Retinal pigment epithelial cell (primary cell): ENCODE measurements around the gene TSPAN31.
A peak's percentile ranks its signal among the peaks of the same experiment; 100 is the strongest.

Experiments
- DNase-seq: peaks from one replicate; pipeline ENCODE4 v3.0.0-alpha.2; 2010; ENCODE audit warnings: low read depth
- H3K4me3 ChIP-seq: 2 replicates; pipeline ENCODE4 v1.5.1; 2011; ENCODE audit warnings: mild to moderate bottlenecking, low read length, control low read depth, moderate library complexity
- TF ChIP-seq, protein P1 (sequence below): conservative IDR thresholded peaks from 2 replicates; pipeline ENCODE4 v1.5.1; 2011; ENCODE audit warnings: low read depth, low read length, control low read depth, inconsistent platforms

TSPAN31 gene, protein sequence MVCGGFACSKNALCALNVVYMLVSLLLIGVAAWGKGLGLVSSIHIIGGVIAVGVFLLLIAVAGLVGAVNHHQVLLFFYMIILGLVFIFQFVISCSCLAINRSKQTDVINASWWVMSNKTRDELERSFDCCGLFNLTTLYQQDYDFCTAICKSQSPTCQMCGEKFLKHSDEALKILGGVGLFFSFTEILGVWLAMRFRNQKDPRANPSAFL

DNA sequence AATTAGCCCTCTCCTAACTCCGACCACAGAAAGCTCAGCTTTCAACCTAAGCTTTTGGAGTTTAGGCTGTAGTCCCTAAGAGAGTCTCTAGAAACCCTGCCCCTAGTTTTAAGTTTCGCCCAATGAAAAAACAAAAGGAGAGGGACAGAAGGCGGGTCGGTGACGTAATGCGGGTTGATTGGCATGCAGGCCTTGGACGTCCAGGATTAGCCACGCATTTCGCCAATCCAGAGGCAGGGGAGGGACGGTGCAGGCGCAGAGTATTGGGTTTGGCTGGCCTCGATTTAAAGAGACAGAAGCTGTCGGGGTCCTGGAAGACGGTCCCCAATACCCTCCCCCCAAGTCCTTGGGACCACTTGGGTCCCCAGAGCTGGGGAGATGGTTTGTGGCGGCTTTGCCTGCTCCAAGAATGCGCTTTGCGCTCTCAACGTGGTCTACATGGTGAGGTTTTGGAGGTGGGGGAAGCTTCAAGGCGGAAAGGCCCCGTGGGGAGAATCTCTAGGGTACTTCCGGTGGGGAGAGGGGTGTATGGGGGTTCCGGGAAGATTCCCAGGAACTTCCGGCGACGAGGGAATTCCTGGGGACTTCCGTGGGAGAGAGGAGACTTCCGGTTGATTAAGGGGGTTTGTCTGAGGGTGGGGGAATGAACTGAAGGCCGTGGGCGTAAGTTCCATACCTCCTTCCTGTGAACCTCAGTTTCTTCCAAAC is at the start of gene TSPAN31:
TSS of gene TSPAN31 (plus strand) at position 263 of the 708 bp plus-strand sequence. CDS start at position 379, 116 bp downstream.
- H3K4me3 ChIP-seq, result peak within 1 kb of the TSS; percentile 91
- peak; percentile 94 for DNase-seq
- TF ChIP-seq, protein P1, sequence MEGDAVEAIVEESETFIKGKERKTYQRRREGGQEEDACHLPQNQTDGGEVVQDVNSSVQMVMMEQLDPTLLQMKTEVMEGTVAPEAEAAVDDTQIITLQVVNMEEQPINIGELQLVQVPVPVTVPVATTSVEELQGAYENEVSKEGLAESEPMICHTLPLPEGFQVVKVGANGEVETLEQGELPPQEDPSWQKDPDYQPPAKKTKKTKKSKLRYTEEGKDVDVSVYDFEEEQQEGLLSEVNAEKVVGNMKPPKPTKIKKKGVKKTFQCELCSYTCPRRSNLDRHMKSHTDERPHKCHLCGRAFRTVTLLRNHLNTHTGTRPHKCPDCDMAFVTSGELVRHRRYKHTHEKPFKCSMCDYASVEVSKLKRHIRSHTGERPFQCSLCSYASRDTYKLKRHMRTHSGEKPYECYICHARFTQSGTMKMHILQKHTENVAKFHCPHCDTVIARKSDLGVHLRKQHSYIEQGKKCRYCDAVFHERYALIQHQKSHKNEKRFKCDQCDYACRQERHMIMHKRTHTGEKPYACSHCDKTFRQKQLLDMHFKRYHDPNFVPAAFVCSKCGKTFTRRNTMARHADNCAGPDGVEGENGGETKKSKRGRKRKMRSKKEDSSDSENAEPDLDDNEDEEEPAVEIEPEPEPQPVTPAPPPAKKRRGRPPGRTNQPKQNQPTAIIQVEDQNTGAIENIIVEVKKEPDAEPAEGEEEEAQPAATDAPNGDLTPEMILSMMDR, result no peak

DNA sequence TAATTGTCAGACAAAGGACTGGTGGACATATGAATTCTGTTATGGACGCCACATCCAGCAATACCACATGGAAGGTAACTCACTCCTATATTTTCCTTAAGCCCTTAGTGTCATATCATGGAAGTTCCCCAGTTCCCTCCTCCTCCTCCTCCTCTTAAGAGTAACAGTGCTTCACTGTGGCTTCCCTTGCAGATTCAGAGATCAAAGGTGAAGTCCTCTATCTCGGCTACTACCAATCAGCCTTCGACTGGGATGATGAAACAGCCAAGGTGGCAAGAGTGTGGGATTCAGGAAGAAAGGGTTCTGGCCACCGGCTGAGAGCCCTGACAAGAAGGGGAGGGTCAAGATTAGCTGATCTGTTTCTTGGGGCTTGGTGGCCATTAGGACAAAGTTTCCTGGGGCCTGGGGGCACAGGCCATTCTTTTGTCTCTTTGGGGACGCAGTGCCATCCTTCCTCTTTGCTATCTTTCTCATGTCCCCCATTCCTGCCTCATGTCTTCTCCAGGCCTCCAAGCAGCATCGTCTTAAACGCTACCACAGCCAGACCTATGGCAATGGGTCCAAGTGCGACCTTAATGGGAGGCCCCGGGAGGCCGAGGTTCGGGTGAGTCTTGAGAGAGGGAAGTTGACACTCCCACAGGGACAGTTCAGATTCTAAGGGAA is 48.9 kb upstream of the TSPAN31 start:
- TF ChIP-seq, protein P1, result no peak
- no peak overlapping the region for H3K4me3 ChIP-seq
- DNase-seq, result no peak

DNA sequence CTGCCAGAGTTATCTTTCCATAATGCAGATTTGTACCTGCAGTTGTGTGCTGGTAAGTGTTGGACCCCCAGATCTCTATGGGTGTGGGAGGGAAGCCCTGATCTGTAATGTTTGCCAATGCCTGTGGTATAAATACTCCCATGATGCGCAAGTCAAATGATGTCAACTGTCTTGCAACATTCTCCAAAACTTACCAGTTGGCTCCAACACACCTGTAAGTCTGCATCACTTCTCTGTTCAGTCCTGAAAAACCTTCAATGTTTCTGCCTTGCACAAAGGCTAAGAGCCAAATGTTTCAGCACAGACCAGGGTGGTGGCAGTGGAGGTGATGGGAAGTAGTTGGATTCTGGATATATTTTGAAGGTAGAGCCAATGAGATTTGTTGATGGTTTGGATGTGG is 47.8 kb upstream of the TSPAN31 start:
- no peak for DNase-seq
- TF ChIP-seq, protein P1, result no peak
- H3K4me3 ChIP-seq, result no peak overlapping the region

DNA sequence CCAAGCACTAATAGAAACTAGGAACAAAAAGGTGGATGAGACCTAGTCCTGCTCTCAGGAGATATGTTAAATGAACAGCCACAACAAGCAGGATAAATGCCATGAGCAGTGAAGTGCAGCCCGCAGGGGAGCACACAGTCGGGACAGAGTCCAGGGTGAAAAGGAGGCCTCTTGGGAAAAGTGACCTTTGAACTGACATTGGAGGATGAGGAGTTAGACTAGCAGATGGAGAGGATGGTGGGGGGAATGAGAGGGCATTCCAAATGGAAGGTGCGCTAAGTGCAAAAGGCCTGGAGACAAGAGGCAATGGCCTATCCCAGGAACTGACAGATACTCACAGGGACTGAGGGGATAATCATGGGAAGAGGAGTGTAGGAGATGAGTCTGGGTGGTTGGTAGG is 46.4 kb upstream of the TSPAN31 start:
- no peak for DNase-seq
- no peak overlapping the region for H3K4me3 ChIP-seq
- TF ChIP-seq, protein P1, result no peak

DNA sequence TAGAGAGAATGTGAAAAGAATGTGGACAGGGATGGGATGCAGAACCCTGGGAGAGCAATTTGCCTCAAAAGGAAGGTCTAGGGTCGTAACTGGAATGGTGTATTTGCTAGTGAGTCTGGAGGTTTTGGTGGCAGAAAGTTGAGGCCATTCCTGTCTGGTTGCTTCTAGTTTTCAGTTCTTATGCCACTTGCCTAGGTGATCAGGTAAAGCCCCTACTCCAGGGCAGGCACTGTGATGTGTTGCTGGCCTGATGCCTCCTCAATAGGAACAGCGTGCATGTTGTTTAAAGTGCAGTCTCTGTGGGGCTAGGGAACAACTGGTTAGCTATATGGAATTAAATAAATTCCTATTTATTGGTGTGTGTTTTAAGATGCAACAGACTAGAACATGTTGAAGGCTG is 44.5 kb upstream of the TSPAN31 start:
- TF ChIP-seq, protein P1, result no peak
- DNase-seq, result no peak
- no peak overlapping the region for H3K4me3 ChIP-seq

DNA sequence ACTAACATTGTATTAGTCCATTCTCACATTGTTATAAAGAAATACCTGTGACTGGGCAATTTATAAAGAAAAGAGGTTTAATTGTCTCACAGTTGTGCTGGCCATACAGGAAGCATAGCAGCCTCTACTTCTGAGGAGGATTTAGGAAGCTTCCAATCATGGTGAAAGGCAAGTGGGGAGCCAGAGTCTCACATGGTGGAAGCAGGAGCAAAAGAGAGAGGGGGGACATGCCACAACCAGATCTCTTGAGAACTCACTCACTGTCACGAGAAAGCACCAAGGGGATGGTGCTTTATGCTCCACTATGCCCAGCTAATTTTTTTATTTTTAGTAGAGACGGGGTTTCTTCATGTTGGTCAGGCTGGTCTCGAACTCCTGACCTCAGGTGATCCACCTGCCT is 37.6 kb upstream of the TSPAN31 start:
- TF ChIP-seq, protein P1, result no peak
- H3K4me3 ChIP-seq, result no peak overlapping the region
- no peak for DNase-seq
